ENCODE measurements around the gene SMIM35.
"Not testable (repeated sequence)": the region's sequence is repeated elsewhere in the genome, so short reads cannot be mapped to it uniquely, and the experiment has no call there.

SMIM35 gene

DNA sequence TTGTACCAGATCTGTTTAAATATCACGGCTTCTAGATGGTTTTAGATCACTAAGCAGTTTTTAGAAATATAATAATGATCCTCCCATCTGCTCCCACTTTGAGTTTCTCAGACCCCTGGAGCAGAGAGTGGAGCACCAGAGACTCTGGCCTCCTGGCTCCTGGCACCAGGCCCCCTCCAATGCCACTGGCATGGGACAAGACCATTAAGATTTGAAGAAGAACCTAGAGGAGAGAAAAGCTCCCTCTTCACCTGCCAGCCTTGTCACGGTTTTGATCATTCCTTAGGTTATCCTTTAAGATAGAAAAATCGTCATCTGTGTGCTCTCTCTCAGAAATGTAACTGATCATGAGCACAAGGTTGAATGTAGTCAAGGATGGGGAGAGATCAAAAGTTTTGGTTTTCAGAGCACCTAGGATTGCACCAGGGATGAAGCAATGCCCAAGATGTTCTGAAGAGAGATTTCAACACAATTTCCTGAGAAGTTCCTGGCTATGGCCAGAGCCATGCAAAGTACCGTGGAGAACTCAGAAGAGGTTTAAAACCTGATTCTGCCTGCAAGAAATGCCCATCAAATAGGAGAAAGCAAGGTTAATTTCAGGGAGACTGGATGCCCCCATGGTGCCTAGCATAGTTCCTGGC lies 78.4 kb downstream of the SMIM35 start:
- no peaks in the 10 kb centered on the region for H3K36me3 ChIP-seq
- no peak overlapping the region for H3K4me3 ChIP-seq (ENCODE audit: low read depth in 1 of 2, low read length in 1 of 2)
- H3K27me3 ChIP-seq = no peaks in the 10 kb centered on the region
- no peaks in the 10 kb centered on the region for H3K9me3 ChIP-seq
- H3K27ac ChIP-seq = peak overlapping the region; percentile 92
- TF ChIP-seq, protein P1, sequence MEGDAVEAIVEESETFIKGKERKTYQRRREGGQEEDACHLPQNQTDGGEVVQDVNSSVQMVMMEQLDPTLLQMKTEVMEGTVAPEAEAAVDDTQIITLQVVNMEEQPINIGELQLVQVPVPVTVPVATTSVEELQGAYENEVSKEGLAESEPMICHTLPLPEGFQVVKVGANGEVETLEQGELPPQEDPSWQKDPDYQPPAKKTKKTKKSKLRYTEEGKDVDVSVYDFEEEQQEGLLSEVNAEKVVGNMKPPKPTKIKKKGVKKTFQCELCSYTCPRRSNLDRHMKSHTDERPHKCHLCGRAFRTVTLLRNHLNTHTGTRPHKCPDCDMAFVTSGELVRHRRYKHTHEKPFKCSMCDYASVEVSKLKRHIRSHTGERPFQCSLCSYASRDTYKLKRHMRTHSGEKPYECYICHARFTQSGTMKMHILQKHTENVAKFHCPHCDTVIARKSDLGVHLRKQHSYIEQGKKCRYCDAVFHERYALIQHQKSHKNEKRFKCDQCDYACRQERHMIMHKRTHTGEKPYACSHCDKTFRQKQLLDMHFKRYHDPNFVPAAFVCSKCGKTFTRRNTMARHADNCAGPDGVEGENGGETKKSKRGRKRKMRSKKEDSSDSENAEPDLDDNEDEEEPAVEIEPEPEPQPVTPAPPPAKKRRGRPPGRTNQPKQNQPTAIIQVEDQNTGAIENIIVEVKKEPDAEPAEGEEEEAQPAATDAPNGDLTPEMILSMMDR (IDR thresholded peaks at IDR 0.05) = no peak
- peaks cover 66 to 67% of the 10 kb centered on the region in 2 experiments for H3K4me1 ChIP-seq (ENCODE audit: control insufficient read depth in 1 of 2, insufficient read depth in 1 of 2, low read depth in 1 of 2, low read length in 1 of 2)

DNA sequence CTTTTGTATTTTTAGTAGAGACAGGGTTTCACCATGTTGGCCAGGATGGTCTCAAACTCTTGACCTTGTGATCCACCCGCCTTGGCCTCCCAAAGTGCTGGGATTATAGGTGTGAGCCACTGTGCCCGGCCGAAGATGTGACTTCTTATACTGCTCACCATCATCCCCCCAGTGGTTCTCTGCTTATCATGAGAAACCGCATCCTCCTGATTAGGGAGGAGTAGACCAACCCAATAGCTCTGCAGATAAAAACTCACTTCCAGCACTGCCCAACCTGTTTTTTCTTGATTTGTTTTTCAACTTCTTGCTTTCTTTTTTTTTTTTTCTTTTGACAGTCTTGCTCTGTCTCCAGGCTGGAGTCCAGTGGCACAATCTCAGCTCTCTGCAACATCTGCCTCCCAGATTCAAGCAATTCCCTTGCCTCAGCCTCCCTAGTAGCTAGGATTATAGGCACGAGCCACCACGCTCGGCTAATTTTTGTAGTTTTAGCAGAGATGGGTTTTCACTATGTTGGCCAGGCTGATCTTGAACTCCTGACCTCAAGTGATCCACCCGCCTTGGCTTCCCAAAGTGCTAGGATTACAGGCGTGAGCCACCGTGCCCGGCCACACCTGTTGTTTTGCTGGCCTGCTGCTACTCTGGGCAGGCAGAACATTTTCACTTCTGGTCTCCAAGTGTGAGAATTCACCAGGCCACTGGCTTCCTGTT lies 79.0 kb downstream of the SMIM35 start:
- not testable (repeated sequence) for H3K9me3 ChIP-seq; H3K36me3 ChIP-seq; H3K27me3 ChIP-seq; H3K4me3 ChIP-seq (ENCODE audit: low read depth in 1 of 2, low read length in 1 of 2)
- Histone ChIP-seq H3K4me1 (ENCODE audit: control insufficient read depth in 1 of 2, insufficient read depth in 1 of 2, low read depth in 1 of 2, low read length in 1 of 2) (peaks cover 72 to 73% of the 10 kb centered on the region in 2 experiments), H3K27ac (peak overlapping the region; percentile 92)

DNA sequence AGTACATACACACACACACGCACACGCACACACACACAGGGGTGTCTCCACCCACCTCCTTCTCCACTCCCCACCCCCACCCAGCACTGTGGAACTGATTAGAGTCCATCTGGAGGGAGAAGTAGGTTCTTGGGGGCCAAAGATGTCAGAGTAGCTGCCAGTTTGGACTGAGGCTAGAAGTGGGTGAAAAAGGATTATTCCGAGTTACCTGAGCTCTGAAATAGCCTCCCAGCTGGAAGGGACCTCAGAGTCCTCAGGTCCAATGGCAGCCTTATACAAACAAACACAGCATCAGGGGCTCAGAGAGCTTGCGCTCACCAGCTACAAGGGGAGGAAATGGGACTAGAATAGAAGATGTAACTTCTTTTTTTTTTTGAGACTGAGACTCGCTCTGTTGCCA lies 79.7 kb downstream of the SMIM35 start:
- peak overlapping the region; percentile 92 for H3K27ac ChIP-seq
- TF ChIP-seq, protein P1 (IDR thresholded peaks at IDR 0.05) = no peak
- H3K4me1 ChIP-seq (ENCODE audit: control insufficient read depth in 1 of 2, insufficient read depth in 1 of 2, low read depth in 1 of 2, low read length in 1 of 2) = peaks cover 72 to 74% of the 10 kb centered on the region in 2 experiments
- H3K9me3 ChIP-seq = no peaks in the 10 kb centered on the region
- H3K27me3 ChIP-seq = no peaks in the 10 kb centered on the region
- H3K36me3 ChIP-seq = no peaks in the 10 kb centered on the region
- H3K4me3 ChIP-seq (ENCODE audit: low read depth in 1 of 2, low read length in 1 of 2) = no peak overlapping the region

DNA sequence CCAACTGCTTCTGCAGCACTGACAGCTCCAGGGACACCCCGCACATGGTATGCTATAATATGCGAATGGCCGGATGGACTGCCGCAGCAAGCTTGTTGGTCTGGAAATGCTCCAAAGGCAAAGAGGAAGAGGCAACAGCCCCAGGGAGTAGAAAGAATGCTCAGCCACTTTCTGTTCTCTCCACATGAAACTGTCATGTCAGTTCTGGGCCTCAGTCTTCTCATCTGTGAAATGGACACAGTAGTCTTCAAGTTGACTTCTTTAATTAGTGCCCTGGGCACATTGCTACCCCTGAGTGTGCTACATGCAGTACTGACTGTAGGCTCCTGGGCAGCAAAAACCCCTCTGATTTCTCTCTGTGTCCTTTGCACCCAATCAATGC lies 80.6 kb downstream of the SMIM35 start:
- TF ChIP-seq, protein P1 (IDR thresholded peaks at IDR 0.05) = no peak
- Histone ChIP-seq H3K36me3 (no peaks in the 10 kb centered on the region), H3K27ac (no peak overlapping the region), H3K4me1 (ENCODE audit: control insufficient read depth in 1 of 2, insufficient read depth in 1 of 2, low read depth in 1 of 2, low read length in 1 of 2) (peaks cover 68 to 72% of the 10 kb centered on the region in 2 experiments), H3K9me3 (no peaks in the 10 kb centered on the region), H3K4me3 (ENCODE audit: low read depth in 1 of 2, low read length in 1 of 2) (no peak overlapping the region), H3K27me3 (no peaks in the 10 kb centered on the region)

DNA sequence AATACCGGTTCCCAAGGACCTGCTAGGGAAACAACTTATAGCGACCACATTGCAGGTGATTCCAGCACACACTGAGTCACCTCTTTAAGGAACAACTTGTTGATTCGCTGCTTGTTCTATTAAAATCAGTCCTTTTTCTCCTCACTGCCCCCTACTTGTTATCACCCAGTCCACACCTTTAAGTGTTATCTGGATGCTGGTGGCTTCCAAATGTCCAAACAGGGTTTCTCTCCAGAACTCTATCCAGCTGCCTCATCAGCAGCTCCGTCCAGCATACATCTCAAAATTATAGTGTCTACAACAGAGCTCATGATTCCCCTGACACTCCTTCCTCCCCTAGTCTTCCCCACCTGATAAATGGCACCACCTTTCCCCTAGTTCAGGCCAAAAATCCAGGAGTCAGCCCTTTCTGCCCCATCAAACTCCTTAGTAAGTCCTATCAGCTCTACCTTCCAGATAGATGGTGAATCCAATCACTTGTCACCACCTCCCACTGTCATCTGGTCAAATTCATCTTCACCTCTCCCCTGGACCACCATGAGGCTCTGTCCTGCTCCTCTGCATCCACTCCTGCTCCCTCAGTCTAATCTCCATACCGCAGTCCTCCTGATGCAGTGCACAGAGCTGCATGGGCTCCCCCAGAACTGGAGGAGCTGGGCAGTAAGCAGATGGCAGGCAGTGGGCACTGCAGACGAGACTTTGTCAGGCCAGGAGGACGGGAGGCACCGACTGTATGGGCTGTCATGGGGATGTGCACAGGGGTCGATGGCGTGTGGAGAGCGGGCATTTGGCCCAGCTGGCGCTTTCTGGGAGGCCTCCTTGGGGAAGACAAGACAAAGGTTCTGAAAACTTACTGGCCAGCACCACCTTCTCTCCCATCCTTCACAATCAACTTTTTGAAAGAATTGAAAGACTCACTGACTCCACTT lies 81.3 kb downstream of the SMIM35 start:
- TF ChIP-seq, protein P1 (IDR thresholded peaks at IDR 0.05) = no peak

More for the DNA sequence above, 81.3 kb downstream of the SMIM35 start:
- Histone ChIP-seq H3K36me3 (peaks cover 4% of the 10 kb centered on the region), H3K27me3 (no peaks in the 10 kb centered on the region), H3K4me1 (ENCODE audit: control insufficient read depth in 1 of 2, insufficient read depth in 1 of 2, low read depth in 1 of 2, low read length in 1 of 2) (peaks cover 61 to 65% of the 10 kb centered on the region in 2 experiments), H3K4me3 (ENCODE audit: low read depth in 1 of 2, low read length in 1 of 2) (no peak overlapping the region), H3K27ac (no peak overlapping the region), H3K9me3 (no peaks in the 10 kb centered on the region)

All from neutrophil (primary cell).